Activated T-cell treated with anti-CD3 and anti-CD28 coated beads for 4 hours (primary cell): Measurements from ENCODE around the gene ACP7.
"Not testable (repeated sequence)": the region's sequence is repeated elsewhere in the genome, so short reads cannot be mapped to it uniquely, and the experiment has no call there.

ENCODE experiments used
- DNase-seq: peaks from one replicate; pipeline ENCODE4 v3.0.0-alpha.2; 2020

ACP7 gene

DNA sequence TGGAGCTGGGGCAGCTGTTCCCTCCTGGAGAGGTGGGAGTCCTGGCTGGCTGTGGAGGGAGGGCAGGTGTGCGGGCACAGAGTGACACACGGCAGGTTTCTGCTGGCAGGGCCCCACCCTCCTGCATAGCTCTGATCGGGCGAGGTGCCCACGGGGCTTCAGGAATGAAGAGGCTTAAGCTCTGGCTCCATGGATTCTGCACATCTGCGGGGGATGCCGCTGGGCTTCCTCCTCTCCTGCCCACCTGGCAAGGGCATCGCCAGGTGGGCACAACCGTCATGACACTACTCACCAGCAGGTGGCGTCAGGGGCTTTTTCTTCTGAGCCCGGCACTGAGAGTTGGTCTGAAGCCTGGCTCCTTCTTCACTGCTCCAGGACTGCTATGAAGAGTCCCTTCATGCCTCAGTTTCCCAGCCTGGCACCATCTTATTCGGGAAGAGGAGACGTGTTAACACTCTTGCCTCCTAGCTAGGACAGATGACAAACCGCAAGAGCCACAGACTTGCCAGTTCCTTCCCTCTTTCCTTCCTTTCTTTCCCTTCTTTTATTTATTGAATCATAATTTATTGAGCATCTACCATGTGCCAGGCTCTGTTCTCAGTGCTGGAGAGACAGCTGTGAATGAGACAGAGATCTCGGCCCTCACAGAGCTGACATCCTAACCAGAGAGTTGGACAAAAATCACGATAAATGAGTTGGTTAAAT is 26.2 kb downstream of the ACP7 start:
- DNase-seq: peak; percentile 76

DNA sequence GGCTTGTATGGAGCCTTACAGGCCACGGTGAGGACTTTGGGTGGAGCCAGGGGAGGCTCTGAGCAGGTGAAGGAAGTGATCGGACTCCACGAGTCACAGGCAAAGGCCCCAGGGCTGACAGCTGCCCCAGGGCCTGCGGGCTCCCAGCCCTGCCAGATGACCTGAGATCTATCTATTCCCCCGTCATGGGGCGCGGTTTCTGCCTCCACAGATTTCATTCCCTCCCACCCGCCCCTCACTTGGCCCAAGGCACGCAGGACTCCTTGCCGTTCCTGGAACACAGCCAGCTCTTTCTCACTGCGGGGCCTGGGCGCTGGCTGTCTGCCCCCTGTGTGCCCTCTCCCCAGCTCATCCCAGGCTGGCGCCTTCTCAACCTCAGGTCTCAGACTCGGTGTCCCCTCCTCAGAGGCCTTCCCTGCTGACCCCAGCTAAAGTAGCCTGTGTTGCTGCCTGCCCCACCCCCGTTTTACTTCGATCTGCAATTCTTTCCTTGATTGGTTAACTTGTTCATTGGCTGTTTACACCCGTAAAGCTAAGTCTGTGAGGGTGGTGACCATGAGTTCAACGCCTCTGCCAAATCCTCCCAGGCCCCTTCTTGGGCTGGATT is 27.5 kb downstream of the ACP7 start:
- no peak for DNase-seq

DNA sequence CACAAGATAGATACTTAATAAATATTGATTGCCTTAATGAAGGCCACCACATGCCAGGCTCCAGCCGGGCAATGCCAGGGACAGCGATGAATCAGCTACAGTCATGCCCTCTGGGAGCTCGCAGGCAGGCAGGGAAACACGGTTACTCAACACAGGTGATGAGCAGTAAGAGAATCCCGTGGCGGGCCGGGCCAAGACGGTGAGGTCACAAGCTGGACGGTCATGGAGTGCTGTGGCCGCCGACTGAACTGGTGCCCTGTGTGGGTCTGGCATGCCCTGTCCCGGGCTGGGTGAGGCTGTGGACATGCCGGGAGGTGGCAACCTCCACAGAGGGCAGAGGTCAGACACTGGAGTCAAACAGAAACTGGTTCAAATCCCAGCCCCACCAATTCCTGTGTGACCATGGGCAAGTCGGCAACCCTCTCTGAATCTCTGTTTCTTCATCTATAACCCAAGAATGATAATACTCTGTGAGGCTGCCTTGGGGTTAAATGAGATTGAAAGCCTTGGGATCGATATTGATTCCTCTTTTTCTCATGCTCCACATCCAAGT is 28.2 kb downstream of the ACP7 start:
- DNase-seq: no peak

DNA sequence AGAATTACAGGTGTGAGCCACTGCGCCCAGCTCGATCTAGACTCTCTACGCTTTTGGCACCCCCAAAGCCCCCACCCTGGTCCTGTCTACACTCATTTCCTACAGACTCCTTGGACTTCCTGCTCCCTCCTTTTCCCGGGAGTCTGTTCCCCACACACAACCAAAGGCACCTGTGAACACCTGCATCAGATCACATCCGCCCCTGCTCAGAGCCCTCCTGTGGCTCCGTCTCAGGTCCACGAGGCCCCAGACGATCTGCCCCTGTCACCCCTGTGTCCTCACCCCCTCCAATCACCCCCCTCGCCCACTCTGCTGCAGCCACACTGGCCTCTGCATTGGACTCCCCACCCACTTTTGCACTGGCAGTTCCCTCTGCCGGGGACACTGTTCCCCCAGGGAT is 29.0 kb downstream of the ACP7 start:
- DNase-seq: no peak

DNA sequence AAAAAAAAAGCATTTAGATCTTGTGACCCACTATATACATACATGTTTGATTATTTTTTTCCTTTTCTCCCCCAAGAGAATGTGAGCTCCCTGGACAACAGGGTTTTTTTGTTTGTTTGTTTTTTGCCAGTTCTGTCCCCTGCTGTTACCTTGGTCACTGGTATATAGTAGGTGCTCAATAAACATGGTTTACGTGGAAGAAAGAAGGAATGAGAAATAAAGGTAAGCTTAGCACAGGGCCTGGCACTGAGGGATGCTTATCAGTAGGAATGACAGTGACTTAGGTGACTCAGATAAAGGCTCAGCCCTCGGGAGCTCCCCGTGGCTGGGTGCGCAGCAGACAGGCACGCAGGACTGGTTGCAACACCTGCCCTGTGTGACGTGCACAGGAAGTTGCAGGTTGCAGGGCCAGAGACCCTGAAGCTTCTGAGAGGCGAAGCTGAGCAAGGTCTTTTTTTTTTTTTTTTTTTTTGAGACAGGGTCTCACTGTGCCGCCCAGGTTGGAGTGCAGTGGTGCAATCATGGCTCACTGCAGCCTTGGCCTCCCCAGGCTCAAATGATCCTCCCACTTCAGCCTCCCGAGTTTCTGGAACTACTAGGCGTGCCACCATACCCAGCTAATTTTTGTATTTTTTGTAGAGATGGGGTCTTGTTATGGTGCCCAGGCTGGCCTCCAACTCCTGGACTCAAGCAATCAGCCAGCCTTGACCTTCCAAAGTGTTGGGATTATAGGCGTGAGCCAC is 31.1 kb downstream of the ACP7 start:
- no peak for DNase-seq

DNA sequence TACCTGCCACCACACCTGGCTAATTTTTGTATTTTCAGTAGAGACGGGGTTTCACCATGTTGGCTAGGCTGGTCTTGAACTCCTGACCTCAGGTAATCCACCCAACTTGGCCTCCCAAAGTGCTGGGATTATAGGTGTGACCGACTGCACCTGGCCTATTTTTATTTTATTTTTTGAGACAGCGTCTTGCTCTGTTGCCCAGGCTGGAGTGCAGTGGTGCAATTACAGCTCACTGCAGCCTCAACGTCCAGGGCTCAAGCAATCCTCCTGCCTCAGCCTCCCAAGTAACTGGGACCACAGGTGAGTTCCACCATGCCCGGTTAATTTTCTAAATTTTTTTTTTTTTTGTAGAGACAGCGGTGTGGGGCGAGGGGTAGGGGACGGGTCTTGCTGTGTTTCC is 32.9 kb downstream of the ACP7 start:
- not testable (repeated sequence) for DNase-seq

DNA sequence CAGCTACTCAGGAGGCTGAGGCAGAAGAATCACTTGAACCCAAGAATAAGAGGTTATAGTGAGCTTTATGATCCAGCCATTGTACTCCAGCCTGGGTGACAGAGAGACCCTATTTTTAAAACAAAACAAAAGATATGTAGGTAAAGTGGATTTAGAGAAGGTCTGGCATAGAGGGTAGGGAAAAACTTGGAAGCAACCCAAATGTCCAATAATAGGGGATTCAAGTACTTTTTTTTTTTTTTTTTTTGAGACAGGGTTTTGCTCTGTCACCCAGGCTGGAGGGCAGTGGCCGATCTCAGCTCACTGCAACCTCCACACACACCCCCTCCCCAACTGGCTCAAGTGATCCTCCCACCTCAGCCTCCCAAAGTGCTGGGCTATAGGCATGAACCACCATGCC is 35.7 kb downstream of the ACP7 start:
- no peak for DNase-seq

DNA sequence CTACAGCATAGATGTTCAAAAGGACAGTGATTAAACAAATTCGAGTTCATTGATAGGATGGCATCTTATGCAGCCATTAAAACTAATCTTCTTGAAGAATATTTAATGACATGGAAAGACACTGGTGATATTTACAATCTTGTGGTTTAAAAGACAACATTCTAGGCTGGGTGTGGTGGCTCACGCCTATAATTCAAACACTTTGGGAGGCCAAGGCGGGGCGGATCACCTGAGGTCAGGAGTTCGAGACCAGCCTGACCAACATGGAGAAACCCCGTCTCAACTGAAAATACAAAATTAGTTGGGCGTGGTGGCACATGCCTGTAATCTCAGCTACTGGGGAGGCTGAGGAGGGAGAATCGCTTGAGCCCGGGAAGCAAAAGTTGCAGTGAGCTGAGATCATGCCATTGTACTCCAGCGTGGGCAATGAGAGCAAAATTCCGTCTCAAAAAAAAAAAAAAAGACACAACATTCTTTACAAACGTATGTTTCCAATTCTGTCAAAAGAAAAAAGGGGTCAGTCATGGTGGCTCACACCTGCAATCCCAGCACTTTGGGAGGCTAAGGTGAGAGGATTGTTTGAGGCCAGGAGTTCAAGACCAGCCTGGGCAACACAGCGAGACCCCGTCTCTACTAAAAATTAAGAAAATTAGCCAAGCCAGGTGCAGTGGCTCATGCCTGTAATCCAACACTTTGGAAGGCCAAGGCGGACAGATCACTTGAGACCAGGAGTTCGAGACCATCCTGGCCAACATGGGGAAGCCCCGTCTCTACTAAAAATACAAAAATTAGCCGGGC is 39.0 kb downstream of the ACP7 start:
- DNase-seq: no peak

DNA sequence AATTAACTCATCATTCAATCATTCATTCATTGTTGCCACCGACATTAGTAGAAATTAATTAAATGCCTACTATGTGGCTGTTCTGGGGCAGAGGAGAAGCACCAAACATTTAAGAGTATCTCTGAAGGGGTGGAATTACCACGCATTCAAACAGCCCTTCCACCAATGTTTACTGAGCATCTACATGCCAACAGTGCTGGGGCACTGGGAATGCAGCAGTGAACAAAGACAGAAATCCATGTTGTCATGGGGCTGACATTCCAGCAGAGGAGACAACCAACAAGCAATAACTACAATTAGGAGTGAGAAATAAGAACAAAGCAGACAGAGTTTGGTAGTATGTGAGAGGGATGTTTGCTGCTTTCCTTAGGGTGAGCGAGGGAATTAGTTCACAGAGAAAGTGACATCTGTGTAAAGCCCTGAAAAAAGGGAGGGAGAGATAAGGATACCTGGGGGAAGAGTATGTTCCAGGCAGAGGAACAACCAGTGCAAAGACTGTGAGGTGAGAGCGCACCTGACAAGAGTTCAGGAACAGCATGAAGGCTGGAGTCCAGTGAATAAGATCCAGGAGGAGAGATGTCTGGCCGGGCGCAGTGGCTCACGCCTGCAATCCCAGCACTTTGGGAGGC is 40.1 kb downstream of the ACP7 start:
- DNase-seq: no peak

DNA sequence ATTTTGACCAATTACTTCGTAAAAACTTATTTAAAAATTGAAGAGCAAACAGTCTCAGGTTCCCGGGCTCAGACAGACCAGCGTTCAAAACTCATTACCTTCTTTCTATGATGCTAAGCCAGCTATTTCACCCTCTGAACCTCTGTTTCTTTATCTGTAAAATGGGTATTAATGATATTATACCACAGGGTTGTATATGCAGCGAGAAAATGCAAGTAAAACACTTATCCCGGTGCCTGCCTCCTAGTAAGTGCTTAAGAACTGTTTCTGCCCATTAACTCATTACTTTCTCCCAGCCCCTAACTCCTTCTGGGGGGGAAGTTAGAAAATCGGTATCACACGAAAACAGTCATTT is 41.0 kb downstream of the ACP7 start:
- no peak for DNase-seq

DNA sequence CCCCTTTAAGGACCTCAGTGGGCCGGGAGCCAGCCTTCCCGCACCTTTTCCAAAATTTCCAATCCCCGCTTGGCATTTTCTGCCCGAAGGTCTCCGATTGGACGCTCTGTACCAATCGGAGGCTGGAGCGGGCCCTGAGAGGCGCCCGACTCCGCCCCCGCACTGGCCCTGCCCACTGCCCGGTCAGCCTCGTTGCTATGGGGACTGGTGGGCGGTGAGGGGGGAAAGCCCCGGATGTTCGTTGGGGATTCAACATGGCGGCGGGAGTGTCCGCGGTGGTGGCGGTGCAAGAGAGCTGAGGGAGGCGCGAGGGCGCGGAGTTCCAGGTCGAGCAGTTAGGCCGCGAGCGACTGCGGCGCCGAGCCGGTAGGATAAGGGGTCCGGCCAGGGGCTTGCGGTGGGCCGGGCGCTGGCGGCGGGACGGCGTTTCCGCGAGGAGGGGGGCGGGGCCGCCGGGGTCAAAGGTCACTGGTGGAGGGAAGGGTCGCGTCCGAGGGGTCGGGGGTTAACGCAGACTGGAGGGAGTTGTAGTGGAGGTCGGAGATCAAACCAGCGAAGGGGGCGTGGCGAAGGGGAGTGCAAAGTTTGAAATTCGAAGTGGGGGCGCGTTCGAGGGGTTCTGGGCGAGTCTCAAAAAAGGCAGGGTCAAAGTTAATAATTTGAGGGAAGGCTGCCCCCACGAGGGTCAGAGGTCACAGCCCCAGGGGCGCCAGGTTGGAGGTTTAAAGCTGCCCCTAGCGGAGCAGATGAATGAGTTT is 41.6 kb downstream of the ACP7 start, which contains the start of gene PAK4:
Gene PAK4 (plus strand): TSS at position 233 of the 758 bp plus-strand sequence. CDS start 43,768 bp downstream, outside the sequence.
- DNase-seq: peak; percentile 95

DNA sequence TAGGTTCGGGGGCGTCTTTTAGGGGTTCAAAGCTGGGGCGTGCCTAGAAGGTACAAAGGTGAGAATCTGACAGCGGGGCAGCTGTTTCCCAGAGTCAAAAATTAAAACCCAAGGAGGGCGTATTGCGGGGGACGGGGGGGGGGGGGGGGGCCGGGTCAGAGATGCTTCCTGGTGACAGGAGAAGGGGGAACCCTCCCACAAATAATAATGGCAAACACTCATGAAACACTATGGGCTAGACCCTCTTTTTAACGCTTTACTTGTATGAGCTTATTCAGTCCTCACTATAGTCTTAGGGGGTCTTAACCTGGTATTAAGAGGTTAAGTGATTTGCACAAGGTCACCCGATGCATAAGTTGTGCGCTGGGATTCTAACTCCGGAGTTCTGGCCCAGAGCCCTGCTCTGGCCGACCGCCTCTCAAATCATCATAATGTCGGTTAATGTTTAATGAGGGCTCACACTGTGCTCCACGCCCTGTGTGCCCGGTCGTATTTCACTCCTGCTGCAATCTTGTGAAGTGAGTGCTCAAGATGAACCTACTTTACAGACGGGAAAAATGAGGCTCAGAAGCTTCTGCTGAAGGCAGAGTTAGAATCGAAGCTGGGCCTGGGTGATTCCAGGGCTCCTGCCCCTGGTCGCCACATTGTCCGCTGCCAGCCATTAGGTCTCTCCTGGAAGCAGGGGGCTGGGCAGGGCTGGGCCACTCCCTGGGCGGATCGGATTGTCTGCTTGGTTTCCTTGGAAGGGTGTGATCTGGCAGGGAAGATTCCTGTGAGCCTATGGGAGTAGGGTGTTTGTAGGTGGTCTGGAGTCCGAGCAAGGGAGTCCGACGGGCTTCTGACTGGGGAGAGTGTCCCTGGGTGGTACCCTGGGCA is 42.4 kb downstream of the ACP7 start:
- DNase-seq: no peak

DNA sequence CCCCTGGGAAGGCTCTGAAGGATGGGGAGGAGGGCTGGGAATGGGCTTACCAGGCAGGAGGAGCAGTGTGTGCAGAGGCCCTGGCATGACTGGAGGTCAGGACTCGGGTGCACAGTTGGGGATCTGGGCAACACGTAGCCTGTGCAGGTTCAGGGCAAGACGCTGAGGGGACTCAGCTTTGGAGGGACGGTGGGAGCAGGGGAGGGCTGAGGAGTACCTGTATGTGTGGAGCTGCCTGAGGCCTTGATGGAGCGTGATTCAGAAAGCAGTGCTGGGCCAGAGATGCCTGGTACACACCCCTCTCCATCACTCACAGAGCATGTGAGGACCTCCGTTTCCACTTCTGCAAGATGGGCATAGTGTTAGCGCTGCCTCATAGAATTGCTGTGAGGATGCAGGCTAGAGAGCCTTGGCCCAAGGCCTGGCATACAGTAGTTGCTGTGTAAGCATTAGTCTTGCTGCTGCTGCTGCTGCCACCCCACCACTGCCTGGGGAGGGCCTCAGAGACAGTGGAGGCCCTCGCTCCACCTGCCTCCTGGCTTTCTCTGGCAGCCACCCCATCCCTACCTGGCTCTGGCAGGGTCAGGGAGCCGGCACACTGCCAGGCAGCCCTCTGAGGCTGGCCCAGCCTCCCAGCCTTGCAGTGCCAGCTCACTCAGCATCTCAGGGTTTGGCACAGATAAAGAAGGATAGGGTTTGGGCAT is 43.8 kb downstream of the ACP7 start:
- DNase-seq: no peak

DNA sequence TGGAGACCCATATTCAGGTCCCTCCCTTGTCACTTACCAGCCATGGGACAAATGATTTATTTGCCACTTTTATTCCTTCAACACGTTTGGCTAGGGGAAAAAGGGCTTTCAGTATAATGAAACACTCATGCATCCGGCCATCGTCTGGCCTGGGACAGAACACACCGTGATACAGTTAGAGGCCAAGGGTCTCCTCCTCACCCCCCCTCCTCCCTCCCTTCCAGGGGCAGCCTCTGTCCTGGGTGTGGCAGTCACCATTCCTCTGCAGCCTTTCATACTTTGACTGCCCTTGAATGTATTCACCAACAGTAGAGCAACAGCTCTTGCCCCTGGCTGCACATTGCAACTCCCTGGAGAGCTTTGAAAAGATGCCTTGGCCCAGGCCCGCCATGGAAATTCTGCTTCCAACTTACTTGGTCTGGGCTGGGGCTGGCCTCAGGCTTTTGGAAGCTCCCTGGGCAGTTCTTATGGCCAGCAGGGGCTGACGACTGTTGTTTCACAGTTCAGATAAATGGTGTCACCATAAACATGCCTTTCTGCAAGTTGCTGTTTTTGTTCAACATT is 44.4 kb downstream of the ACP7 start:
- no peak for DNase-seq

DNA sequence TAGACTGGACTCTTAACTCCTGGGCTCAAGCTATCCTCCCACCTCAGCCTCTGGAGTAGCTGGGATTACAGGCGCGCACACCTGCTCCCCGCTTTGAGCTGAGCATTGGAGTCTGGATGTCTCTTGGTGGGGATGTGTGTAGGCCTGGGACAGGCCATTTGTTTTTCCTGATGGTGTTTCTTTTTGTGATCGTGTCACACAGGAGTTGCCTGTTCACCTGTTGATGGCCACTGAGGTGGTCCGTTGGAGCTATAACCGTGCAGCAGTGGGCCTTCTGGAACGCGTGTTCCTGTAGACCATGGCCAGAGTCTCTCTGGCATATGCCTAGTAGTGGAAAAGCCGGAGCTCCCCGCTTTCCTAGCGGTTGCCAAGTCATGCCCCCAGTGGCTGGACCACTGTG is 44.9 kb downstream of the ACP7 start:
- no peak for DNase-seq

DNA sequence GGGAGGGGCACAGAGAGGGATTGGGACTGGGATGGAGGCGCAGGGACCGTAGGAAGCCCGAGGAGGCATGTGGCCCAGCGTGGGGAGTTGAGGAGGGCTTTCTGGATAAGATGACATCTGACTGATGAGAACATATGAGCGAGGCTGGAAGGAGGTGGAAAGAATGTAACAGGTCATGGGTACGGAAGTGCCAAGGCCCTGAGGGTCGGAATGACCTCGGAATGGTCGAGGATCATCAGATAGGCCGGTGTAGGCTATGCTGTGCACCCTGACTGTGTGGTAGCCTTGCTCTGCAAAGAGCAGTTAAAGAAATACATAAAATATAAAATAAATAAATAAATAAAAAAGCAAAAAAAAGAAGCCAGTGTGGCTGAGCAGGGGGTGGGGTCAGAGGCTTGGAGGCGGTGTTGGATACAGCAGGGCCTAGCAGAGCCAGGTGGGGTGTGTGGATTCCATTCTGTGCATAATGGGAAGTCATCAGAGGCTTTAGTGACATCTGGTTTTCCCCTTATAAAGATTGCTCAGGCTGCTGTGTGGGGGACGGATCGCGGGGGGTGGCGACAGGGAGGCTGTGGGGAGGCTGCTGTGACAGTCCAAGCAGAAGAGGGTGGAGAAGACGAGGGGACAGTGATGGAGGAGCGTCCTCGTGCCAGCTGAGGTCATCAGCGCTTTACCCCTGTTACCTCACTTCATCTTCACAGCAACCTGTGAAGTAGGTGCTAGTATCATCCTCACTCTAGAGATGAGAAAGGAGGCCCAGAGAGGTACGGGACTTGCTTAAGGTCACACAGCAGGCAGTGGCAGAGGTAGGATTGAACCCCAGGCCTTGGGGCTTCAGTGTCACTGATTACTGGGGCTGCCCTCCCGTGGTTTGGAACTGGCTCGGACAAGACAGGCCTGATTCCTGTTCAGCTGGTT is 46.4 kb downstream of the ACP7 start:
- no peak for DNase-seq

DNA sequence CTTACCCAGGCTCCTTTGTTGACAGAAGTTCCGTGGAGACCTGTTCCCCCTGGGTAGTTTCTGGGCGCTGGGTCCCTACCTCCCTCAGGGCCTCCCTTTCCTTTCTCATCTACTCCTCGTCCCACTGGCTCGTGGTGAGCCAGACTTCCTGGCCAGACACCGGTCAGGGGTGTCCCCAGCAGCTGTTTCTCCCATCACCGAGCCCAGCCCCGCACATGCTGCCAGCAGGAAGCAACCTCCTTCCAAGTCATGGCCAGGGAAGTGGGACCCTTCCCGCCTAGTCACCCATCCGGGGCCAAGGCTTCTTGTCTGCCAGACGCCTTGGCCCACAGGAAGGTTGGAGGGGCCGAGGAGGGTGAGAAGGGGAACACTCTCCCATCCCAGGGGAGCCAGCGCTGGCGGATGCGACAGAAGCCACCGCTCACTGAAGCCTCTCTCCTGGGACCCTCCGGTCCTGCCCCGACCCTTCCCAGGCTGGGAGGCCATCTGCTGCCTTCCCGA is 47.1 kb downstream of the ACP7 start:
- no peak for DNase-seq

DNA sequence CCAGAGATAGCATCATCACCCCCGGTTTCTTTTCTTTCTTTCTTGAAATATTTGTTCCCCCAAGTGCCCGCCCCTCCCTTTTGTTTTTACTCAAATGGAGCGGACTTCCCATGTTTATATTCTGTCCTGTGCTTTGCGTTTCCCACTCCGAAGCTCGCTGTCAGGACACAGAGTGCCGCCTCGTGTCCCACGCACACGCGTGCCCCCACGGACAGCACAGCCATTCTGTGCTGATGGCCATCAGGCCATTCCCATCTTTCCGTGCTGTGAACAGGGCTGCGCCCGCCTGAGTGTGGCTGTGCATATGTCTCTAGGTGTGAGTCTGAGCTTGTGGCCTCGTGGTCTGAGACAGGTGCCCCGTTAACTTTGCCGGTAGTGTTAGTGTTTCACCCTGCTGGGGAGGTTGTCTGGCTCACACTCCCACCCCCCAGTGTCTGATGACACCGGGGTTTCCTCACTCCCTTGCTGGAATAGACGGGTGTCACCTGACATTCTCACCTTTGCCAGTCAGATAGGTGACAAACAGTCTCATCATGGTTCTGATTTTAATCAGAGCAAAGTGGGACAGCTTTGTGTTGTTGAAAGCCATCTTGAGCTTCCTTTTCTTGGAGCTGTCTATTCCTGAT is 48.3 kb downstream of the ACP7 start:
- DNase-seq: no peak
